BE2C (cell line): Measurements from ENCODE around the gene LRRC42.

Experiments used
- DNase-seq: peaks from one replicate; pipeline ENCODE4 v3.0.0-alpha.2; 2020
- H3K27me3 ChIP-seq: fragments of 250-450 bp; sonication (Bioruptor Pico); 2 replicates; pipeline ENCODE4 v1.5.1; 2020; ENCODE audit warnings: mild to moderate bottlenecking
- H3K36me3 ChIP-seq: fragments of 250-450 bp; sonication (Bioruptor Pico); 2 replicates; pipeline ENCODE4 v1.5.1; 2020; ENCODE audit warnings: mild to moderate bottlenecking
- H3K4me1 ChIP-seq: fragments of 250-450 bp; sonication (Bioruptor Pico); 2 replicates; pipeline ENCODE4 v1.5.1; 2020
- H3K4me3 ChIP-seq: 2 replicates; pipeline ENCODE4 v1.5.1; 2011; ENCODE audit warnings: low read depth, low read length
- H3K9me3 ChIP-seq: fragments of 250-450 bp; sonication (Bioruptor Pico); 2 replicates; pipeline ENCODE4 v1.5.1; 2020
- CTCF ChIP-seq: IDR thresholded peaks from 2 replicates; pipeline ENCODE4 v1.5.1; 2012; ENCODE audit warnings: mild to moderate bottlenecking, low read depth, low read length

Gene LRRC42

GRCh38 chr1:53919675-53920066 is 26.5 kb upstream of the LRRC42 start:
- Histone ChIP-seq H3K4me1 (no peaks in the 10 kb centered on the region), H3K9me3 (no peaks in the 10 kb centered on the region), H3K27me3 (no peaks in the 10 kb centered on the region), H3K4me3 (no peak overlapping the region), H3K36me3 (no peaks in the 10 kb centered on the region)
- DNase-seq, result no peak
- no peak for TF ChIP-seq CTCF

- H3K36me3 ChIP-seq, result no peaks in the 10 kb centered on the region
- H3K27me3 ChIP-seq, result no peaks in the 10 kb centered on the region
- H3K4me3 ChIP-seq, result no peak overlapping the region
These were observed 18.7 kb upstream of the LRRC42 start for GRCh38 chr1:53927376-53927881.

GRCh38 chr1:53929246-53929960 is 16.7 kb upstream of the LRRC42 start:
- no peaks in the 10 kb centered on the region for H3K36me3 ChIP-seq

More at GRCh38 chr1:53927376-53927881, 18.7 kb upstream of the LRRC42 start:
- no peak for DNase-seq
- no peaks in the 10 kb centered on the region for H3K4me1 ChIP-seq
- no peaks in the 10 kb centered on the region for H3K9me3 ChIP-seq
- no peak for TF ChIP-seq CTCF

GRCh38 chr1:53930932-53931331 is 15.2 kb upstream of the LRRC42 start:
- Histone ChIP-seq H3K4me1 (no peaks in the 10 kb centered on the region), H3K36me3 (no peaks in the 10 kb centered on the region), H3K9me3 (no peaks in the 10 kb centered on the region), H3K27me3 (no peaks in the 10 kb centered on the region), H3K4me3 (no peak overlapping the region)
- TF ChIP-seq CTCF, result no peak
- DNase-seq, result no peak

More at GRCh38 chr1:53929246-53929960, 16.7 kb upstream of the LRRC42 start:
- Histone ChIP-seq H3K9me3 (no peaks in the 10 kb centered on the region), H3K4me1 (no peaks in the 10 kb centered on the region), H3K27me3 (no peaks in the 10 kb centered on the region), H3K4me3 (no peak overlapping the region)
- DNase-seq, result no peak
- no peak for TF ChIP-seq CTCF

GRCh38 chr1:53931523-53931922 is 14.6 kb upstream of the LRRC42 start:
- Histone ChIP-seq H3K36me3 (no peaks in the 10 kb centered on the region), H3K27me3 (no peaks in the 10 kb centered on the region), H3K4me1 (no peaks in the 10 kb centered on the region)

More at GRCh38 chr1:53931523-53931922, 14.6 kb upstream of the LRRC42 start:
- H3K4me3 ChIP-seq, result no peak overlapping the region
- H3K9me3 ChIP-seq, result no peaks in the 10 kb centered on the region
- no peak for DNase-seq
- no peak for TF ChIP-seq CTCF
